SKM-1 (cell line): Measurements from ENCODE around the gene SMYD3.

Source experiments
- DNase-seq: peaks from one replicate; lab custom pipeline; 2025; ENCODE audit not compliant: unreplicated experiment; lab: John Stamatoyannopoulos, UW

The SMYD3 gene

DNA sequence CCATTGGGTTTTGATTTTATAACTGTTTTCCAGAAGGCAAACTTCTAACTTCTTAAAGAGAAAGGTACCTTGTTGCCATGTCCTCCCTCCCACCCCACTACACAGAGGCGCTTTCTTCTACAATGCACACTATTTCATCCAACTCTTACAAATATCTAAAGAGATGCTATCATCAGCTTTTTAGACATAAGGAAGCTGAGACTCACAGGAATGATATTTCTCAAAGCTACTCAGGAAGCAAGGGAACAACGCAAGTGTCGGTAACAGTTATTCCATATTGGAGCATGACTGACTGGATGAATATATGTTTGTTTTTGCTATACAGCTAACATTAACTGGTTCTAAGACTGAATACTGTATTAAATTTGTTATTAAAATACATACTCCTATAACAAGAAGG, 318.0 kb downstream of the SMYD3 start:
- no peak for DNase-seq

- DNase-seq: no peak
These were observed 319.2 kb downstream of the SMYD3 start for GRCh38 chr1:246187834-246188372.

- DNase-seq: no peak
These were observed 322.6 kb downstream of the SMYD3 start for GRCh38 chr1:246184503-246184902.

GRCh38 chr1:246182149-246182851, 324.8 kb downstream of the SMYD3 start:
- peak; percentile 91 for DNase-seq

GRCh38 chr1:246181241-246181640, 325.8 kb downstream of the SMYD3 start:
- no peak for DNase-seq

GRCh38 chr1:246179401-246179800, 327.7 kb downstream of the SMYD3 start:
- DNase-seq: no peak

GRCh38 chr1:246178717-246179311, 328.3 kb downstream of the SMYD3 start:
- peak; percentile 60 for DNase-seq

DNA sequence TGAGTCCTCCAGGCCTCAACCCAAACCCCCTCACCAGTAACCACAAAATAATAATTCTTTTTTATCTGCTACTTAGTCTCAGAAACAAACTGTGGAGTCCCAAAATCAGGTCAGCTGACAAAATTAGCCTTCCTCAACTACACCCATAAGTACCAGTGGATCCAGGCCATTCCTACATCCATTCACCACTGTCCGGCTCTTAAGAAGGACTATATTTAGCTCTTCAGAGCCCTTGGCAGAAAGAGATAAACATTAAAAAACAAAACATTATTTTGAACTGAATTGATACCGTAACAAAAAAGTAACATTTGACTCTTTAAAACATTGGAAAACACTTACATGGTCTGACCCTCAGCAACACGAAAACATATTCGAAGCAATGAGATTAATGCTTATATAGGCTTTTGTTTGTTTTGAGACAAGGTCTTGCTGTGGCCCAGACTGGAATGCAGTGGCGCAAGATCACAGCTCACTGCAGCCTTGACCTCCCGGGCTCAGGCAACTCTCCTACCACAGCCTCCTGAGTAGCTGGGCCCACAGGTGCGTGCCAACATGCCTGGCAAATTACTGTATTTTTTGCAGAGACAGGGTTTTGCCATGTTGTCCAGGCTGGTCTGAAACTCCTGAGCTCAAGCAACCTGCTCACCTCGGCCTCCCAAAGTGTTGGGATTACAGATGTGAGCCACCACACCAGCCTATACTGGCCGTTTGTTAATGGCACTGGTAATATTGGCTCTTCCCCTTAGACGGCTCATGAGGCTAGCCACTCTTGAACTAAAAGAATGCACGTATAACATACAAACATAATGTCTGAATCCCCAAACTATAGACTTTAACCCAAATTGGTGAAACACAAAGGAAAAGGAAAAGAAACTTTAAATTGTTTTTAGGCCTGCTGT, 330.7 kb downstream of the SMYD3 start:
- DNase-seq: no peak

DNA sequence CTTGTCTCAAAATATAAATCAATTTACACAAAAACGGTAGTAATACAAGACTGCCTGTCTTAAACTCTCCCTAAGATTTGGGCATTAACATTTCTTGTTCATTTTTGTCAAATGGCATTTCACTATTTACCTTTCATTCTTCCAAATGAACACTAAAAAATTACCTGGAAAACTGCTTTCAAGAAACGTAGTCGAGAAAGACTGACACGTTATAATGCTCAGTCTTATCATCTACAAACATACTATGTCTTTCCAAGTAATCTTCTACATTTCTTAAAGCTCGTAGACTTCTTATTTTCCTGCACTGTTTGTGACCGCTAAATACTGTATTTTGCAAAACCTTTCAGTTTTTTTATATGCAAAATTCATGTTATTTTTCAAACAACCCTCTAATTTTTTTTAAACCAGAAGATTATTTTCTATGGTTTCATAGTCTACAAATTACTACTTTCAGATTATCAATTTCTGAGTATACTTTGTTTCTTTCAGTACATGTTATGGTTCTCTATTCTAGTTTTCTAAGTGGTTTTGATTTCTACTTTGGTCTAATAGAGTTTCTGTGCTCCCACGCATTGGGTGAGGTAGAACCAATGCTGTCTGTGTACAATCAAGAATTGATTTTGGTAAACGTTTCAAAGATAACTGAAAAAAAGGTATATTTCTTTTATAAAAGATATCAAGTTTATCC, 336.4 kb downstream of the SMYD3 start:
- no peak for DNase-seq

DNA sequence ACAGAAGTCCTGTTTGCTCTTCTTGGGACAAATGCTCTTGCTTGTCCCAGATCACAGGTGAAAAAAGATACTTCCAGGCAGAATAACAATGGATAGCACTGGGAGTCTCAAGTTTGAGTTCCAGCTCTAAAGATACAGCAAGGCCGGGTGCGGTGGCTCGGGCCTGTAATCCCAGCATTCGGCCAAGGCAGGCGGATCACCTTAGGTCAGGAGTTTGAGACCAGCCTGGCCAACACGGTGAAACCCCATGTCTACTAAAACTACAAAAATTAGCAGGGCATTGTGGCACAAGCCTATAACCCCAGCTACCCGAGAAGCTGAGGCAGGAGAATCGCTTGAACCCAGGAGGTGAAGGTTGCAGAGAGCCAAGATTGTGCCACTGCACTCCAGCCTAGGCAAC, 337.6 kb downstream of the SMYD3 start:
- no peak for DNase-seq

DNA sequence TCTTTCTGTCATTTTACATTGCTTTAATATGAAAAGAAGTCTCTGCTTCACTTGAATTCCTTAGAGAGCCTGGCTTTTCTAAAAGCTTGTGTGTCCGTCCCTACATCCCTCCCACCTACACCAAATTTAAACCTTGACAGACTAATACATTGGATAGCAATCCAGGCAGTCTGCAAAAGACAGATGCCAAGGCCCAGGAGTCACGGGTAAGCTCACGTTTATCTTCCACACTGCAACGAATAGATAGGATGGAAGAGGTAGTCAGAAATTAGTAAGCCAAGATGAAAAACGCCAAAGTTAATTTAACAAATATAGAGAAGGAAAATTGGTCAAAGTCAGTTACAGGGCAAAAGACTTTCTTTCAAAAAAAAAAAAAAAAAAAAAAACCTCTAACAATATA, 338.1 kb downstream of the SMYD3 start:
- DNase-seq: no peak

GRCh38 chr1:246166841-246167240, 340.2 kb downstream of the SMYD3 start:
- no peak for DNase-seq

- DNase-seq: no peak
These were observed 341.0 kb downstream of the SMYD3 start for GRCh38 chr1:246165826-246166709.

DNA sequence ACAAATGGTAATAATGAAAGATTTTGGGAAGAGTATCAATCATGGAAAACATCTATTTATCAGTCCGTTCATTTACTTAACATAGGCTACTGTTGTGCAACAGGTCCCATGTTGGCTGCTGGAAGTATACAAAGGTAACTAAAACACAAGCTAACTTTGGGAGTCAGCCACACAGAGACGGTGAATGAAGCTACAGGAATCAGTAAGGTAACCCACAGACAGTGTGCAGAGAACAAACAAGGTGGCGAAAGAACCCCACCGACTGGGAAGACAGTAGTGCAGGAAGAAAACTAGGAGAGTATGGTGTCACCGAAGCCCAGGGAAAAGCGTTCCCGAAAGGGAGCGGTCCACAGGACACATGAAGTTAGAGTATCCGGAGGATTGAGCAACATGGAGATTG, 342.3 kb downstream of the SMYD3 start:
- DNase-seq: no peak

GRCh38 chr1:246162560-246162959, 344.5 kb downstream of the SMYD3 start:
- no peak for DNase-seq

- no peak for DNase-seq
These were observed 345.5 kb downstream of the SMYD3 start for GRCh38 chr1:246161626-246162025.

DNA sequence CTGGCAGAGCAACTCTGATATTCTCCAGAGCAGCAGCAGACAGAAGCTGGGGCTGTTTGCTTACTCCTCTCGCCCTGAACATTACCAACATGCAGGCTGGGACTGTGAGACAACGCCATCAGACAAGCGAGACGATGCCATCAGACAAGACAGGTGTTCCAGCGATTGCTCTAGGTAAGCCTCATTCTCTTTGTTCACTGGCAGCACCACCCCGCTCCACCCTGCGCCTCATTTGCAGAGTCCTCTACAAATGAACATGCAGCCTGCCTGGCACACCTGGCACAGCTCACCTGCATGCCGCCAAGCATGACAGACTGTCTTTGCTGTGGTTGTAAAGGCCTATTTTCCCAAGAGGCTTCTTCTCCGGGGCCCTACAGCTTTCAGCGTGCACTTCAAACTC, 346.2 kb downstream of the SMYD3 start:
- DNase-seq: no peak

DNA sequence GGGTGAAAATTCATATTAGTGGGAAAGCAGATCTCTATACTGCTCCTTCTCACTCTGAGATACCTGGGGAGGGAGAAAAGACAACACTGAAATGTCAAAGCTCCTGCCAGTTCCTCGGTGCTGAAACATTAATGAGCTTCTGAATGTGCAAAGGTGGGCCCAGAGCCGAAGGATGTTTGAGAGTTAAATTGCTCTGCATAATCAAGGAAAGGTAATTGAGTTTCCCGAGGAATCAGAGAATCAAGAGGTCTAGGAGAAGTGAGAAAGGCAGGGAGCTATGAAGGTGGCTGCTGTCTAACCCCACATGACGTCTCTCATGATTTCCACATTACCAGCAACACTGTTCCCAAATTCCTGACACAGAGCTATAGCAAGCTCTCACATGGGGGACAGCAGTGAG, 346.7 kb downstream of the SMYD3 start:
- DNase-seq: no peak

DNA sequence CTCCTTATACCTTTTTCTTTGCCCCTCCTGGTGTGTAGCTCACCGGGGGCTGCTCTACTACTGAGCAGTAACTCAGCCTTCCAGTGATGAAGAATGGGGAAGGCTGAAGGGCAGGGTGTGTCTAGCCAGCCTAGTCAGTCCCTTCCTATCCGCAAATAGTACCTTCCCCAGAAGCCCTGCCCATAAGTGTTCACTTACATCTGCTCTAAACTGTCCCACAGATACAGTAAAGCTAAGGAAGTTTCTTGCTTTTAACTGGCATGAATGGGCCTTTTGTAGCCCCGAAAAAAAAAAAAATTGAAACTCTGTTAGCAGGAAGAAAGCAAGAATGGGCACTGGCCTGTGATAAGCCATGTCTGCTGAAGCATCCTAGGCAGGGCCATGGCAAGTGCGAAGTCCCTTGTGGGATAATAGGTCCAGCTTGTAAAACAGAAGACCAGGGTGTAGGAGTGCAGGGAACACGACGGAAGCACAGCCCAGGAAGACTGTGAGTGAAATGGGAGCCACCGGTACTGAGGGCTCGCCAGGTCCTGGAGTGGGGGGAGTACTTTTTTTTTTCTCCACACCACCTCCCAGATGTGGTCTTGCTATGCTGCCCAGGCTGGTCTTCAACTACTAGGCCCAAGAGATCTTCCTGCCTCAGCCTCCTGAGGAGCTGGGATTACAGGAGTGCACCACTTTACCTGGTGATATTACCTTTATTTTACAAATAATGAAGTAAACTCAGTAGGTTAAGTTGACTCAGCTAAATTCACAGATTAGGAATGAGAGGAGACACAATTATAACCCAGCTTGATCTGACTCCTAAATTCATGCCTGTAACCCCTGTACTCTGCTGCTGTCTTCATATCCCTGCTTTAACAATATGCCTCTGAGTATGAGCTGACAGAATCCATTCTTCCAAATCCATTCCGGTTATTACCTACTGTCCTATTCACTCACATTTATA, 347.5 kb downstream of the SMYD3 start:
- DNase-seq: no peak
